Mucosa of descending colon (tissue), 3 donors: ENCODE data around the gene NGDN. TPM values are rescaled to one million over a fixed set of nuclear protein-coding genes. Genes with fewer than 3 reads are reported as not detected.

ENCODE experiments used
- ATAC-seq: fragments of 200-7000 bp; cut with Tn5 transposase; one replicate; pipeline ENCODE4 v1.9.1; 2020; ENCODE audit warnings: mild to moderate bottlenecking, moderate library complexity
- DNase-seq, 3 donors: peaks; one replicate each; pipeline ENCODE4 v3.0.0-alpha.2; 2020
- H3K36me3 ChIP-seq: fragments of 200-600 bp; one replicate; pipeline ENCODE4 v1.8.0; 2021; ENCODE audit warnings: low read depth, mild to moderate bottlenecking
- H3K4me1 ChIP-seq: fragments of 200-600 bp; one replicate; pipeline ENCODE4 v1.8.0; 2021; ENCODE audit warnings: low read depth, mild to moderate bottlenecking
- H3K4me3 ChIP-seq: fragments of 200-600 bp; one replicate; pipeline ENCODE4 v1.8.0; 2021; ENCODE audit warnings: mild to moderate bottlenecking
- H3K9me3 ChIP-seq: fragments of 200-600 bp; one replicate; pipeline ENCODE4 v1.8.0; 2021; ENCODE audit warnings: mild to moderate bottlenecking
- CTCF ChIP-seq: fragments of 200-600 bp; IDR thresholded peaks from one replicate; pipeline ENCODE4 v1.8.0; 2022; ENCODE audit warnings: antibody characterized with exemption, mild to moderate bottlenecking
- intact Hi-C, 2 donors: fragments of 100-400 bp; cut with DNase I in 1 of 2; cut with micrococcal nuclease in 1 of 2; formaldehyde crosslinking; loops; one replicate each; pipeline versions ENCODE4 v1.11.0 to v1.11.1; 2022; cut with DNase I, micrococcal nuclease
- total RNA-seq, 3 donors: library from RNA; stranded (reverse); fragmentation: NEBNext Ultra II Directional in 2 of 3; extraction: Animal tissue kit (Norgen Biotek cat#: 25700) in 2 of 3; gene quantifications; one replicate each; pipeline versions ENCODE4 v1.2.1 to v1.2.4, GENCODE V29; 2021 to 2023
- donor health status: DM: no; HTN: no; CAD: no; lungs with moderate emphysema.
- donor health status: DM: no; HTN: no; CAD: no.
- donor health status: DM: no; HTN: yes; CAD: no.

Gene NGDN
- total RNA-seq, 3 donors from 2014 or later, result 29.1 to 35.3 (median 29.9) TPM

- ATAC-seq, result no peak
- intact Hi-C loops, result no loop called here
- Histone ChIP-seq H3K36me3 (no peaks in the 10 kb centered on the region), H3K4me1 (no peaks in the 10 kb centered on the region), H3K4me3 (no peak overlapping the region), H3K9me3 (no peaks in the 10 kb centered on the region)
- no peak for TF ChIP-seq CTCF
- DNase-seq, result no peak
Measured at GRCh38 chr14:23428686-23429495, 40.6 kb upstream of the NGDN start.

GRCh38 chr14:23430016-23430722, 39.3 kb upstream of the NGDN start:
- H3K4me1 ChIP-seq, result no peaks in the 10 kb centered on the region
- H3K9me3 ChIP-seq, result no peaks in the 10 kb centered on the region
- intact Hi-C loops, result no loop called here
- no peak for TF ChIP-seq CTCF
- DNase-seq (no peak), ATAC-seq (no peak)
- no peaks in the 10 kb centered on the region for H3K36me3 ChIP-seq
- no peak overlapping the region for H3K4me3 ChIP-seq

GRCh38 chr14:23430723-23431085, 38.8 kb upstream of the NGDN start:
- Histone ChIP-seq H3K4me1 (no peaks in the 10 kb centered on the region), H3K4me3 (no peak overlapping the region), H3K36me3 (no peaks in the 10 kb centered on the region), H3K9me3 (no peaks in the 10 kb centered on the region)
- intact Hi-C loops, result no loop called here
- DNase-seq, result no peak
- TF ChIP-seq CTCF, result no peak
- ATAC-seq, result no peak

GRCh38 chr14:23431486-23431885, 38.0 kb upstream of the NGDN start:
- no peaks in the 10 kb centered on the region for H3K9me3 ChIP-seq
- no peak for ATAC-seq
- no peak for TF ChIP-seq CTCF
- H3K4me3 ChIP-seq, result no peak overlapping the region
- no peaks in the 10 kb centered on the region for H3K4me1 ChIP-seq
- intact Hi-C loops, result no loop called here
- H3K36me3 ChIP-seq, result no peaks in the 10 kb centered on the region
- no peak for DNase-seq

GRCh38 chr14:23432102-23432925, 37.2 kb upstream of the NGDN start:
- Histone ChIP-seq H3K9me3 (no peaks in the 10 kb centered on the region), H3K4me1 (no peaks in the 10 kb centered on the region), H3K36me3 (no peaks in the 10 kb centered on the region), H3K4me3 (no peak overlapping the region)
- TF ChIP-seq CTCF, result no peak
- intact Hi-C loops, result no loop called here
- ATAC-seq (no peak), DNase-seq (no peak)
